ENCODE data around the gene PODXL2.
"Not testable (repeated sequence)": the region's sequence is repeated elsewhere in the genome, so short reads cannot be mapped to it uniquely, and the experiment has no call there.

Gene PODXL2

GRCh38 chr3:127629467-127630403 is 750 bp downstream of the PODXL2 start:
- DNase-seq: peak; percentile 30

- DNase-seq: no peak
Observed at GRCh38 chr3:127630811-127631714, 2.1 kb downstream of the PODXL2 start.

- no peak for DNase-seq
Observed at GRCh38 chr3:127632035-127632820, 3.2 kb downstream of the PODXL2 start.

- DNase-seq: no peak
Observed at GRCh38 chr3:127634653-127635052, 5.7 kb downstream of the PODXL2 start.

- DNase-seq: no peak
Observed at GRCh38 chr3:127637546-127637945, 8.6 kb downstream of the PODXL2 start.

GRCh38 chr3:127637971-127638370 is 9.0 kb downstream of the PODXL2 start:
- no peak for DNase-seq

GRCh38 chr3:127639173-127640041 is 10.4 kb downstream of the PODXL2 start:
- DNase-seq: no peak

GRCh38 chr3:127640042-127640355 is 11.0 kb downstream of the PODXL2 start:
- no peak for DNase-seq

GRCh38 chr3:127644641-127645370 is 15.8 kb downstream of the PODXL2 start:
- DNase-seq: no peak

GRCh38 chr3:127645371-127646015 is 16.5 kb downstream of the PODXL2 start:
- DNase-seq: no peak

GRCh38 chr3:127646501-127647046 is 17.6 kb downstream of the PODXL2 start:
- no peak for DNase-seq

GRCh38 chr3:127647166-127647844 is 18.3 kb downstream of the PODXL2 start:
- no peak for DNase-seq

- DNase-seq: no peak
Observed at GRCh38 chr3:127647845-127648204, 18.8 kb downstream of the PODXL2 start.

GRCh38 chr3:127650236-127650635 is 21.3 kb downstream of the PODXL2 start:
- no peak for DNase-seq

- no peak for DNase-seq
Observed at GRCh38 chr3:127651516-127652172, 22.7 kb downstream of the PODXL2 start.

GRCh38 chr3:127652246-127652995 is 23.4 kb downstream of the PODXL2 start:
- DNase-seq: peak; percentile 70

- DNase-seq: no peak
Observed at GRCh38 chr3:127654374-127654773, 25.4 kb downstream of the PODXL2 start.

GRCh38 chr3:127654993-127655392 is 26.0 kb downstream of the PODXL2 start:
- not testable (repeated sequence) for DNase-seq

All from right hindlimb (tissue), 1 donor.